ENCODE data around the gene TNRC6B.
"Not testable (repeated sequence)": the region's sequence is repeated elsewhere in the genome, so short reads cannot be mapped to it uniquely, and the experiment has no call there.

Gene TNRC6B

GRCh38 chr22:40300884-40301672 is 123.4 kb downstream of the TNRC6B start:
- DNase-seq: no peak

- no peak for DNase-seq
Observed at GRCh38 chr22:40302149-40302548, 124.4 kb downstream of the TNRC6B start.

- DNase-seq: no peak
Observed at GRCh38 chr22:40305625-40306024, 127.9 kb downstream of the TNRC6B start.

- DNase-seq: no peak
Observed at GRCh38 chr22:40308999-40309573, 131.4 kb downstream of the TNRC6B start.

- no peak for DNase-seq
Observed at GRCh38 chr22:40309631-40310030, 131.9 kb downstream of the TNRC6B start.

GRCh38 chr22:40310081-40310767 is 132.5 kb downstream of the TNRC6B start:
- no peak for DNase-seq

GRCh38 chr22:40310768-40311120 is 133.0 kb downstream of the TNRC6B start:
- DNase-seq: no peak

- not testable (repeated sequence) for DNase-seq
Observed at GRCh38 chr22:40311646-40312045, 133.9 kb downstream of the TNRC6B start.

GRCh38 chr22:40312050-40312449 is 134.3 kb downstream of the TNRC6B start:
- DNase-seq: no peak

- DNase-seq: no peak
Observed at GRCh38 chr22:40313007-40313406, 135.3 kb downstream of the TNRC6B start.

- DNase-seq: no peak
Observed at GRCh38 chr22:40314041-40314440, 136.3 kb downstream of the TNRC6B start.

- DNase-seq: no peak
Observed at GRCh38 chr22:40320687-40321086, 143.0 kb downstream of the TNRC6B start.

- DNase-seq: no peak
Observed at GRCh38 chr22:40322021-40322420, 144.3 kb downstream of the TNRC6B start.

GRCh38 chr22:40322818-40323447 is 145.2 kb downstream of the TNRC6B start:
- DNase-seq: no peak

- no peak for DNase-seq
Observed at GRCh38 chr22:40323681-40324171, 146.0 kb downstream of the TNRC6B start.

- no peak for DNase-seq
Observed at GRCh38 chr22:40324468-40325305, 147.0 kb downstream of the TNRC6B start.

GRCh38 chr22:40325315-40325714 is 147.6 kb downstream of the TNRC6B start:
- DNase-seq: no peak

GRCh38 chr22:40326905-40327735 is 149.4 kb downstream of the TNRC6B start:
- DNase-seq: no peak

- DNase-seq: no peak
Observed at GRCh38 chr22:40328546-40329456, 151.1 kb downstream of the TNRC6B start.

- DNase-seq: no peak
Observed at GRCh38 chr22:40329466-40329865, 151.7 kb downstream of the TNRC6B start.
